Neural cell (in vitro differentiated cells): Measurements from ENCODE around the gene ANGPTL2. TPM values are rescaled to one million over a fixed set of nuclear protein-coding genes. Genes with fewer than 3 reads are reported as not detected.

Experiments
- H2AFZ ChIP-seq: fragments of 200-600, 300-800 bp; sonication (generic), shearing (Covaris generic); 2 replicates; pipeline ENCODE4 v1.6.0; 2014; ENCODE audit warnings: low read depth, mild to moderate bottlenecking, antibody characterized with exemption, low read length, moderate library complexity
- H3F3A ChIP-seq: fragments of 200-600 bp; shearing (Covaris generic); 2 replicates; pipeline ENCODE4 v1.6.1; 2016; ENCODE audit warnings: mild to moderate bottlenecking, moderate library complexity, mixed read lengths, antibody characterized with exemption, low read length; ENCODE audit not compliant: insufficient read depth, poor library complexity, severe bottlenecking
- H3K27ac ChIP-seq: fragments of 200-600, 300-800 bp; sonication (generic), shearing (Covaris generic); 2 replicates; pipeline ENCODE4 v1.5.1; 2014; ENCODE audit warnings: mild to moderate bottlenecking, low read length, moderate library complexity
- H3K27me3 ChIP-seq: fragments of 300-800, 200-600 bp; sonication (generic), shearing (Covaris generic); 2 replicates; pipeline ENCODE4 v1.6.0; 2014; ENCODE audit warnings: mild to moderate bottlenecking, low read depth, low read length, moderate library complexity; ENCODE audit not compliant: insufficient read depth
- H3K36me3 ChIP-seq: fragments of 300-800, 200-600 bp; sonication (generic), shearing (Covaris generic); 2 replicates; pipeline ENCODE4 v1.5.1; 2014; ENCODE audit warnings: mild to moderate bottlenecking, antibody characterized with exemption, low read length, moderate library complexity; ENCODE audit not compliant: insufficient read depth
- H3K4me2 ChIP-seq: fragments of 300-800, 200-600 bp; sonication (generic), shearing (Covaris generic); 2 replicates; pipeline ENCODE4 v1.6.0; 2014; ENCODE audit warnings: mild to moderate bottlenecking, low read length
- H3K4me3 ChIP-seq: fragments of 300-800, 200-600 bp; sonication (generic), shearing (Covaris generic); 2 replicates; pipeline ENCODE4 v1.5.1; 2014; ENCODE audit warnings: mild to moderate bottlenecking, low read length, moderate library complexity
- H3K79me2 ChIP-seq: fragments of 200-600 bp; shearing (Covaris generic); replicated peaks from 2 replicates; pipeline ENCODE4 v1.6.0; 2014; ENCODE audit warnings: mild to moderate bottlenecking, low read length, moderate library complexity; ENCODE audit not compliant: insufficient read depth
- H3K9ac ChIP-seq: fragments of 300-800, 200-600 bp; sonication (generic), shearing (Covaris generic); 2 replicates; pipeline ENCODE4 v1.6.1; 2016; ENCODE audit warnings: mild to moderate bottlenecking, low read length, mixed read lengths
- H3K9me2 ChIP-seq: fragments of 200-600 bp; shearing (Covaris generic); 2 replicates; pipeline ENCODE4 v1.6.1; 2016; ENCODE audit warnings: mild to moderate bottlenecking, low read length, mixed read lengths; ENCODE audit not compliant: insufficient read depth
- H3K9me3 ChIP-seq: fragments of 200-600, 300-800 bp; sonication (generic), shearing (Covaris generic); 2 replicates; pipeline ENCODE4 v1.6.1; 2016; ENCODE audit warnings: mild to moderate bottlenecking, mixed run types, low read length, moderate library complexity, mixed read lengths
- H4K20me1 ChIP-seq: fragments of 200-600 bp; shearing (Covaris generic); 2 replicates; pipeline ENCODE4 v1.6.1; 2016; ENCODE audit warnings: mild to moderate bottlenecking, mixed run types; ENCODE audit not compliant: insufficient read depth
- EP300 ChIP-seq: fragments of 450-650 bp; conservative IDR thresholded peaks from 2 replicates; pipeline ENCODE4 v1.6.1; 2014; ENCODE audit warnings: antibody characterized with exemption, mild to moderate bottlenecking, moderate library complexity; ENCODE audit not compliant: poor library complexity, severe bottlenecking
- EZH2 ChIP-seq: fragments of 200-600, 300-800 bp; shearing (Covaris generic), sonication (generic); IDR thresholded peaks from 2 replicates; pipeline ENCODE4 v1.6.1; 2014; ENCODE audit warnings: antibody characterized with exemption, low read length, borderline replicate concordance, mild to moderate bottlenecking; ENCODE audit not compliant: insufficient read depth, poor library complexity, severe bottlenecking
- MXI1 ChIP-seq: fragments of 450-650 bp; conservative IDR thresholded peaks from 2 replicates; pipeline ENCODE4 v1.6.1; 2014; ENCODE audit warnings: antibody characterized with exemption, mild to moderate bottlenecking; ENCODE audit not compliant: poor library complexity, severe bottlenecking
- POLR2AphosphoS5 ChIP-seq: IDR thresholded peaks from 2 replicates; pipeline ENCODE4 v1.6.1; 2012
- RAD21 ChIP-seq: fragments of 450-650 bp; conservative IDR thresholded peaks from 2 replicates; pipeline ENCODE4 v1.6.1; 2014; ENCODE audit warnings: antibody characterized with exemption, mild to moderate bottlenecking, moderate library complexity
- SMC3 ChIP-seq: fragments of 450-650 bp; conservative IDR thresholded peaks from 2 replicates; pipeline ENCODE4 v1.6.1; 2014; ENCODE audit warnings: antibody characterized with exemption, mild to moderate bottlenecking, moderate library complexity; ENCODE audit not compliant: poor library complexity
- TAF1 ChIP-seq: IDR thresholded peaks from 2 replicates; pipeline ENCODE4 v1.6.1; 2012; ENCODE audit warnings: low read depth
- polyA plus RNA-seq: library from polyadenylated mRNA; depleted of rRNA; stranded (reverse); fragments of >200 nt; gene quantifications from 2 replicates; pipeline ENCODE4 v1.2.3, GENCODE V29; 2014
- TF ChIP-seq, protein P1 (sequence below): fragments of 450-650 bp; IDR thresholded peaks from 2 replicates; pipeline ENCODE4 v1.5.1; 2014; ENCODE audit warnings: antibody characterized with exemption, mild to moderate bottlenecking, moderate library complexity; ENCODE audit not compliant: poor library complexity, severe bottlenecking
- TF ChIP-seq, protein P2 (sequence below): IDR thresholded peaks from 2 replicates; pipeline ENCODE4 v1.6.1; 2012; ENCODE audit warnings: borderline replicate concordance

The ANGPTL2 gene
- polyA plus RNA-seq, 1 donor from 2014 or later: not detected

DNA sequence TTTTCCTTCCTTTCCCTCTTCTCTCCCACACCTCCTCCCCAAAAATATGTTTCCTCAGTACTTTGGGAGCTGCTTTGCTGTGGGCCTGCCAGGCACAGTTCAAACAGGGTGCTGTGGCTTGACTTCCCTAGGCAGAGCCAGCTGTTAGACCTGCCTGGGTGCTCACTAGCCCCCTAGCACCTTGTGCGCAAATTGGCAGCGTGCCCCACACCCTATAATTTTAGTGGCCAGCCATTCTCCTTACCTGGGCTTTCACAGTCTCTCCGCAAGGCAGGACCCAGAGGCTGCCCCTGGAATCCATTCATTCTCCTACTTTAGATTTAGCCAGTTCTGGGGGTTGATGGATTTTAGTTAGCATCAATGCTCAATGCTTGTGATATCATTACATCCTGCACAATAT, 72.3 kb downstream of the ANGPTL2 start:
- Histone ChIP-seq H3K27ac (no peak overlapping the region), H3K9me3 (no peaks in the 10 kb centered on the region), H2AFZ (no peak overlapping the region), H4K20me1 (no peaks in the 10 kb centered on the region), H3F3A (no peaks in the 10 kb centered on the region), H3K4me2 (no peak overlapping the region), H3K79me2 (no peaks in the 10 kb centered on the region), H3K9me2 (no peaks in the 10 kb centered on the region), H3K4me3 (no peak overlapping the region), H3K36me3 (peaks cover 3% of the 10 kb centered on the region), H3K27me3 (no peaks in the 10 kb centered on the region), H3K9ac (no peak overlapping the region)
- TF ChIP-seq, protein P1, sequence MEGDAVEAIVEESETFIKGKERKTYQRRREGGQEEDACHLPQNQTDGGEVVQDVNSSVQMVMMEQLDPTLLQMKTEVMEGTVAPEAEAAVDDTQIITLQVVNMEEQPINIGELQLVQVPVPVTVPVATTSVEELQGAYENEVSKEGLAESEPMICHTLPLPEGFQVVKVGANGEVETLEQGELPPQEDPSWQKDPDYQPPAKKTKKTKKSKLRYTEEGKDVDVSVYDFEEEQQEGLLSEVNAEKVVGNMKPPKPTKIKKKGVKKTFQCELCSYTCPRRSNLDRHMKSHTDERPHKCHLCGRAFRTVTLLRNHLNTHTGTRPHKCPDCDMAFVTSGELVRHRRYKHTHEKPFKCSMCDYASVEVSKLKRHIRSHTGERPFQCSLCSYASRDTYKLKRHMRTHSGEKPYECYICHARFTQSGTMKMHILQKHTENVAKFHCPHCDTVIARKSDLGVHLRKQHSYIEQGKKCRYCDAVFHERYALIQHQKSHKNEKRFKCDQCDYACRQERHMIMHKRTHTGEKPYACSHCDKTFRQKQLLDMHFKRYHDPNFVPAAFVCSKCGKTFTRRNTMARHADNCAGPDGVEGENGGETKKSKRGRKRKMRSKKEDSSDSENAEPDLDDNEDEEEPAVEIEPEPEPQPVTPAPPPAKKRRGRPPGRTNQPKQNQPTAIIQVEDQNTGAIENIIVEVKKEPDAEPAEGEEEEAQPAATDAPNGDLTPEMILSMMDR: no peak
- TF ChIP-seq EZH2: no peak
- no peak for TF ChIP-seq RAD21
- no peak for TF ChIP-seq TAF1

DNA sequence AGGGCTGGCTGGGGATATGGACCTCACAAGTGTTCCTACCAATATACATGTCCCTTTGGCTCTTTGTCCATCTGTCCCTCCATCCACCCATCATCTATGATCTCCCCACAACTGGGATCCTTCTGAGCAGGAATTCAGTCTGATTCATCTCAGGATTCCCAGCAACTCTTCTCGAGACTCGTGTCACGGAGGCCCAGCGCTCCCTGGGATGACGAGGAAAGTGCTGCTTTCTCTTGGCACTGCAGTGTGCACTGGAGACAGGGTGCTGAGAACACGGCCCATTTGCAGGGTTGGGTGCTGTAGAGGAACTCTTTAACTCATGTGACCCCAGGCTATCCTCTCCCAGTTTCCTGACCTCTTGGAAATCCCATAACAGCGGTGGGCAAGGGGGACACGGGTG, 72.9 kb downstream of the ANGPTL2 start:
- Histone ChIP-seq H3K36me3 (peaks cover 3% of the 10 kb centered on the region), H3K27me3 (no peaks in the 10 kb centered on the region), H3F3A (no peaks in the 10 kb centered on the region), H3K79me2 (no peaks in the 10 kb centered on the region), H3K4me2 (no peak overlapping the region), H3K9me2 (no peaks in the 10 kb centered on the region), H4K20me1 (no peaks in the 10 kb centered on the region), H3K4me3 (no peak overlapping the region), H3K27ac (no peak overlapping the region), H2AFZ (no peak overlapping the region), H3K9ac (no peak overlapping the region), H3K9me3 (no peaks in the 10 kb centered on the region)
- TF ChIP-seq MXI1: no peak
- TF ChIP-seq EP300: no peak
- TF ChIP-seq TAF1: no peak
- no peak for TF ChIP-seq EZH2
- TF ChIP-seq SMC3: no peak
- TF ChIP-seq POLR2AphosphoS5: no peak
- TF ChIP-seq, protein P1: no peak
- no peak for TF ChIP-seq RAD21

DNA sequence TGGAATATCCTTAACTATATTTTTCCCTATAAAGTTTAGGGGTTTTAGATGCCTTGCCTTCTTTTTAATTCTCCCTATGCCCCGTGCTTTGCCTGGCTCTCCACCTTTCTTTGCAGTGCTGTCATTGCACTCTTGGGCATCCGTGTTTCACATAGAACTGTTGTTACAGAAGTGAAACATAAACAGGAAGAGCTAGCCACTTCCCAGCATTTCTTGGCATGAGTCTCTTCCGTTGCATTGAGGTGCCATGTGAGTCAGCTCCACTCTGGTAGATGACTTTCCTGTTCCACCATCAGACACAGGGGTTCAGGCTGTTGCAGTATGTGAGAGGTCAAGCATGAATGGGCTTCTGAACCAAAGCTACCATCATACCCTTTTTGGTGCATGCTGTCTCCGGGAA, 73.4 kb downstream of the ANGPTL2 start:
- peaks cover 3% of the 10 kb centered on the region for H3K36me3 ChIP-seq
- no peak overlapping the region for H2AFZ ChIP-seq
- H3F3A ChIP-seq: no peaks in the 10 kb centered on the region
- no peaks in the 10 kb centered on the region for H3K27me3 ChIP-seq
- H3K9ac ChIP-seq: no peak overlapping the region
- no peaks in the 10 kb centered on the region for H4K20me1 ChIP-seq
- H3K27ac ChIP-seq: no peak overlapping the region
- H3K9me2 ChIP-seq: no peaks in the 10 kb centered on the region
- H3K79me2 ChIP-seq: no peaks in the 10 kb centered on the region
- TF ChIP-seq POLR2AphosphoS5: no peak
- TF ChIP-seq TAF1: no peak
- TF ChIP-seq EZH2: no peak
- no peak for TF ChIP-seq MXI1
- TF ChIP-seq, protein P1: no peak
- TF ChIP-seq, protein P2, sequence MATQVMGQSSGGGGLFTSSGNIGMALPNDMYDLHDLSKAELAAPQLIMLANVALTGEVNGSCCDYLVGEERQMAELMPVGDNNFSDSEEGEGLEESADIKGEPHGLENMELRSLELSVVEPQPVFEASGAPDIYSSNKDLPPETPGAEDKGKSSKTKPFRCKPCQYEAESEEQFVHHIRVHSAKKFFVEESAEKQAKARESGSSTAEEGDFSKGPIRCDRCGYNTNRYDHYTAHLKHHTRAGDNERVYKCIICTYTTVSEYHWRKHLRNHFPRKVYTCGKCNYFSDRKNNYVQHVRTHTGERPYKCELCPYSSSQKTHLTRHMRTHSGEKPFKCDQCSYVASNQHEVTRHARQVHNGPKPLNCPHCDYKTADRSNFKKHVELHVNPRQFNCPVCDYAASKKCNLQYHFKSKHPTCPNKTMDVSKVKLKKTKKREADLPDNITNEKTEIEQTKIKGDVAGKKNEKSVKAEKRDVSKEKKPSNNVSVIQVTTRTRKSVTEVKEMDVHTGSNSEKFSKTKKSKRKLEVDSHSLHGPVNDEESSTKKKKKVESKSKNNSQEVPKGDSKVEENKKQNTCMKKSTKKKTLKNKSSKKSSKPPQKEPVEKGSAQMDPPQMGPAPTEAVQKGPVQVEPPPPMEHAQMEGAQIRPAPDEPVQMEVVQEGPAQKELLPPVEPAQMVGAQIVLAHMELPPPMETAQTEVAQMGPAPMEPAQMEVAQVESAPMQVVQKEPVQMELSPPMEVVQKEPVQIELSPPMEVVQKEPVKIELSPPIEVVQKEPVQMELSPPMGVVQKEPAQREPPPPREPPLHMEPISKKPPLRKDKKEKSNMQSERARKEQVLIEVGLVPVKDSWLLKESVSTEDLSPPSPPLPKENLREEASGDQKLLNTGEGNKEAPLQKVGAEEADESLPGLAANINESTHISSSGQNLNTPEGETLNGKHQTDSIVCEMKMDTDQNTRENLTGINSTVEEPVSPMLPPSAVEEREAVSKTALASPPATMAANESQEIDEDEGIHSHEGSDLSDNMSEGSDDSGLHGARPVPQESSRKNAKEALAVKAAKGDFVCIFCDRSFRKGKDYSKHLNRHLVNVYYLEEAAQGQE: no peak
- TF ChIP-seq RAD21: no peak
- no peak for TF ChIP-seq SMC3
- no peak for TF ChIP-seq EP300
- H3K9me3 ChIP-seq: no peaks in the 10 kb centered on the region
- H3K4me2 ChIP-seq: no peak overlapping the region
- no peak overlapping the region for H3K4me3 ChIP-seq
